GM21526 (cell line): ENCODE data around the gene ZNF530.

Experiments
- ATAC-seq: cut with Tn5 transposase; IDR thresholded peaks from one replicate; pipeline ENCODE4 v1.9.1; 2021; ENCODE audit warnings: moderate library complexity; ENCODE audit not compliant: unreplicated experiment, low FRiP score

The ZNF530 gene

DNA sequence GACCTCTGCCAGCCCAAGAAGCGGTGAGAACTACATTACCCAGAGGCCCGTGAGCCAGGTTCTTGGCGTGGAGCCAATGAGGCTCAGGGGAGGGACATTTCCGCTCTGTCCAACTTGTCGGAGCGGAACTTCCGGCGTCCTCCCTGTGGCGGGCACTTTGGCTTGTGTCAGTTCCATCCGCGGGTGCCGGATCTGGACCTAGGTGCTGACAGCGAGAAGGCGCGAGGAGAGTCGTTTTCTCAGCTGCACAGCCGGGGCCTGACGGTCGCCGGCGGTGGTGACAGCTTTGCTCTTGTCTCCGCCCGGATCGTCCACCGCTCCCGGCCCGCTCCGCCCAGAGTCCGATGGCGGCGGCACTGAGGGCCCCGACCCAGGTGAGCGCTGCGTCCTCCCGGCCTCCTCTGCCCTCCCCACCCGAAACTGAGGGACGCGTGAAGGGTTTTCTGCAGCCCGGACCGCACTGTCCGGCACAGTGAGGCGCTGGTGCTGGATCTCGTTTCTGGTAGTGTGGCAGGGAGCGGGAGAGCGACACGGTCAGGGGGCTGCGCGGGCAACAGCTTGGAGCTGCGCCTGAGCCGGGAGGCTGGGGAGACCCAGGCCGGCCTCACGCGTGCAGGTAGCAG, at the start of gene ZNF530:
Gene ZNF530 (plus strand): TSS at position 125 of the 623 bp plus-strand sequence. CDS start 4,461 bp downstream, outside the sequence.
- peak; percentile 84 for ATAC-seq

DNA sequence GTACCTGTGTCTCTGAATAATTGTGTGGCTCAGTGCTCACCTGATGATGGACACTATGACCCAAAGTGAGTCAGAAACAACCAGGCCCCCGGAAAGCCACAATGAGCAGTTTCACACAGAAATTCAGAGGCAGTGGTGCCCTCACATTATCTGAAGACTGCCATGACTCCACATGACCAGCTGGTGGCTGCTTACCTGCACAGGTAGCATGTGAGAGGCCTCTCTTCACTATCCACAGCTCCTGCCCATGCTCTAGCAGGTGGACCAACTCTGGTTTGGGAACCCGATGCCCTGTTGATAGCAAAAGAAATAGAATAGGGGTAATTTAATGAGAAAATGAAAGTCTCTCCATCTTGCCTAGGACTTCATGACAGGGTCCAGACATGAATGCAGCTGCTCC, 47.3 kb upstream of the ZNF530 start:
- ATAC-seq, result no peak

DNA sequence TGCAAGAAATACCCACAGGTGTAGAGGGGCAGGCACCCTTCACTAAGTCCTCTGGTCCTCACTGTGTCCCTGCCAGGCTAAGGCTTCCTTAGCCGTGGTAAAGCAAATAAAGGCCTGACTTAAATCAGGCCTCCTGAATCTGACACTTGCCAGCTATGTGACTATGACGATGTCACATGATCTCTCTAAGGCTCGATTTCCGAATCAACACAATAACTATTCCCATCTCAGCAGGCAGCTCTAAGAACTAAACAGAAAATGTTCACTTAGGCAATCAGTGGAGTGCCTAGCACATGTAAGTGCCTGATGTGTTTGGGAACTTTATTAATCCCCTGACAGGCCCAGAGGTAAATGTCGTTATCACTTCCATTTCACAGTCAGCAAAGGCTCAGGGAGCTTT, 42.0 kb upstream of the ZNF530 start:
- ATAC-seq, result no peak

DNA sequence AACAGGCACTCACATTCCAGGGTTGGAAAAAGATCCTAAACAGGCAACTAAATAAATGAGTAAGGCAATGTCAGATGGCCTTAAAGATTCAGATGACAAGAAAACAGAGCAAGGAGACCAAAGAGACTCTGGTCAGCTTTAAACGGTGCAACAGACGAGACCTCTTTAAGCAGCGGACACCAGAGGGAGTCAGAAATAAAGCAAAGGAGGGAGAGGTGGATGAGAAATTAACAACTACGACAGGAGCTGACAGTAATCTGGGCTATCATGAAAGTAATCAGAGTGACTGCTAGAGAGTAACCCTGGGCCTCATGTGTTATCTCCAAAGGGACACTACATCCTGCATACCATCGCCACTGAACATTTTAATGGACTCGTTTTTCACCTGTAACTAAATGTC, 41.2 kb upstream of the ZNF530 start:
- ATAC-seq, result no peak

DNA sequence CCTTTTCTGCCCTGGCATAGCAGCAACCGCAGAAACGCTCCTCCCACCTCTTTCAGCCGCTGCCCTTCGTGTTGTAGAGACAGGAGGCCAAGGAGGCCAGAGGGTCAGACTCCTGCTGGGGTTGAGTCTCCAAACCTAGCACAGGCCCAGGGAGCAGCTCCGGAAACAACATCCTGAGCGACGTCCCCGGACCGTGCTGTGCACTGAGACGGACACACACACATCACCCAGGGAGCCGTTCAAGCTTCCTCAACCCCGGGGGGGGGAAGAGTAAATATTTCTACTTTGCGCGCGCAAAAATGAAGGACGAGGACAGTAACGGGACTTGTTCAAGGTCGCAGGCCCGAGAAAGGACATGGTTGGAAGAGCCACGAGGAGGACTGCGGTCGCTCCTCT, 40.7 kb upstream of the ZNF530 start:
- no peak for ATAC-seq

DNA sequence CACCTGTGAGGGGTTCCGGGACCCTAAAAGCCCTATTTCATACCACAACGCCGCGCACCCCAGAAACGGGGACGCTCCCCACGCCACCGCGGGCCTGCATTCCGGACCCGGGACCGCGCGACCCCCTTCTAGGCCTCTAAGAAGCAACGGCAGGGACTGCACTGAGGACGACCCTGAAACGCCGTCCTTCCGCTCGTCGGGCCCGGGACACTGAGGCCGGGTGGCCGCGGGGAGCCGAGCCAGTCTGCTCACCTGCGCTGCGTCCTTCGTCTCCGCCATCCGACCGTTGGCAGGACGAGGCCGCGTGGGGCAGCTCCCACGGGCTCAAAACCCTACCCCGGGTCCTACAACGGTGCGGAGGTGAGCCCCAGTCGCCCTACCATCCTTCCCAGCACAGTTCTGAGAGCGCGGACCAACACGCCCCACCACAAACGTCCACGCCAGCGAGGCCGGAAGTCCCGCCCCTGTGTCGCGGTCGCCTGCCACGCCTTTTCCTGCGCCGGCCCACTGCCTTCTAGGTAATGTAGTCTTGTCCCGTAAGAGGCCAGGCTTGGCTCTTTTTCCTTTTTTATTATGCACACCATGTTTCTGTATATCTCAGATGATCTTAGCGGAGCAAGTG, 40.2 kb upstream of the ZNF530 start, which contains the start of gene ZNF550:
Gene ZNF550 (minus strand): TSS at position 460 of the 622 bp plus-strand sequence. CDS start 181 bp downstream, at position 279.
- ATAC-seq, result peak; percentile 94

DNA sequence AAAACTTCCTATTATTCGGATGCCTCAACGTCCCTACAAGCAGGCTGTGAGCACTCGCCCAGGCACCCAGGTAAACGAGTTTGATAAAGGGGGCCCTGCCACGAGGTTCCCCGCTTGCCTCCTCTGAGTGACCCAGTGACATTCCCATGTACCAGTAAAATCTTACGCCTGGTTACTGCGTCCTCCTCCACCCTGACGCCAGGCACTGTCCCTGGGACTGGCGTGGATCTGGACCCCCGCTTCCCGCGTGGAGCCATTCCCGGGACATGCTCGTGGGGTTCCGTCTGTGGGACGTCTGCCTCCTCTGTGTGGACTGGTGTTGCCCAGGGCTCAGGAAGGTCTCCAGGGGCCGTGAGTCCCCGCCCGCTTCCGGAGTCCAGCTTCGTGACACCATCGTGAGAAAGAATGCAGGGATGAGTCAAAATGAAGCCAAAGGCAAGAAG, 39.6 kb upstream of the ZNF530 start:
- ATAC-seq, result peak; percentile 22

DNA sequence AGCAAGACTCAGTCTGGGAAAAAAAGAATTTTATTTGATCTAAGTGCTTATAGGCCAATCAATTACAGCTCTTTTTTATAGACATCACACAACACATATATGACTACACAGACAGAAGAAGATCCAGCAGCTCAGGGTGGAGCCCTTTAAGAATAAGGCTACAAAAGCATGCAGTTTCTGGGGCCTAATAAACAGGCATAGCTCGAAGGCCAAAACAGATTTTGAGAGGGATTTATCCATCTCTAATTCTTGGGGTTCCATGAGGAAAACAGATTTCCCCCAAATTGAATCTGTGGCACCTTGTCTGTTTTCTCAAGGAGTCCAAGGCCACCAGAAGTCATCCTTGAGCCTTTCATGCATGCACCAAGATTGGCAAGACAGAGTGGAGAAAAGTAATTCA, 36.1 kb upstream of the ZNF530 start:
- no peak for ATAC-seq

DNA sequence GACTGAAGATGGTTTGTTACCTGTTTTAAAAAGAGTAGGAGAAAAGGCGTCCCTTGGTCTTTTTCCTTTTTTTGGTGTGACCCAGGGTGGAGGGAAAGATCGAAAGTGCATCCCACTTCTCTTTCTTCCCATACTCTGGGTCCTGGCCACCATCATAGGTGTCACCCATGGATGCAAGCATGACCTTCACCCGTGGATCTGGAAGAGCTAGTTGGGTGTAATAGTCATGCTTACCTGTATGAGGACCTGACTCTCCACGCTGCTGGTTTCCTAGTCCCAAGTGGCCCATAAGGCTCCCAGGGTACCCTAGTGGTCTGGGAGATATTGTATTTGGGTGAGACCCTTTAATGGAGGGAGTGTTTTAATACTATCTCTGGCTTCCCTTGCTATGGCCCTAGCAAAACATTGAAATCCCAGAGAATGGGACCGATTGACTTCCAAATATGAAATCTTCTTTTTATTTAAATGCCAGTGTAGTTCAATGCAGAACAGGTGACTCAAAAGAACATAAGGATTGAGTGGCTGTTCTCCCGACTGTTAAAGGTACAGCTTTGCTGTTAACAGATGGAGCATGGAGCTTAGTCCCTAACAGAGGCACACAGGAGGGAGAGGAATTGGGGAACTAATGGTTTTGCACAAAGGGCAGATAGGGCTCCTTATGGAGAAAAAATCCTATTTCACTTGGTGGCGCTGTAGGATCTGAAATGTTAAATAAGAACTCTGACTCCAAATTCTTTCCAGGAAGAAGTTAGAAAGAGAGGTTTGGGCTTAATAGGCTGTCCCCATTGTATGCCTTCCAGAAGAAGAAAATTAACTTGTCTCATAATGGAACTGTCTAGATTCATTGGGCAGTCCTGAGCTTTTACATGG, 33.1 kb upstream of the ZNF530 start:
- no peak for ATAC-seq

DNA sequence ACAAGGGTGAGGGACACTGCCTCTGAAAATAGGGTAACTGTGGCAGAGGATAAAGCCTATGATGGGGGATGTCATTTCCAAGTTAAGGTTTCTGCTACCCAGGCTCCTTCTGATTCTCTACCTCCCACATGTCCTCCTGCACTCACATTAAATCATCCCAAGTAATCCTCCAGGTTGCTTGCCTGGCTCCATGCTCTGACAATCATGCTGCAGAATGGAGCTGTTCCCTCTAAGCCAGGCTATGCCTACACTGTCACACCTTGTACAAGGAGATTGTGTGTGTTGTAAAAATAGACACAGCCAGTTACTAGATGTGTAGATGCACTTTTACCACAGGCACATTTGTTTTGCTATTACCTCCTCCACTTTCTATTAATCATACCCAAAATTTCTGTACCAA, 29.0 kb upstream of the ZNF530 start:
- no peak for ATAC-seq

DNA sequence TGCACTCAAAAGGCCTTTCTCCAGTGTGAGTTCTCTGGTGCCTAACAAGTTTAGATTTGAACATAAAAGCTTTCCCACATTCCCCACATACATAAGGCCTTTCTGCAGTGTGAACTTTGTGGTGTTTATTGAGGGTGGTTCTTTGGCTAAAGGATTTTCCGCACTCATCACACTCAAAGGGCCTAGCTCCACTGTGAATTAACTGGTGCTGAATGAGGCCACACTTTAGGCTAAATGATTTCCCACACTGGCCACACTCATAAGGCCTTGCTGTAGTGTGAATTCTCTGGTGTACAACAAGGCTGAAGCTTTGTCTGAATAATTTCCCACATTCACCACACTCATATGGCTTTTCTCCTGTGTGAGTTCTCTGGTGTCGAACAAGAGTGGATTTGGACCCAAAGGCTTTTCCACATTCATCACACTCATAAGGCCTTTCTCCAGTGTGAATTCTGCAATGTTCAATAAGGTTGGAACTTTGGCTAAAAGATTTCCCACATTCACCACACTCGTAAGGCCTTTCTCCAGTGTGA, 27.2 kb upstream of the ZNF530 start:
- ATAC-seq, result no peak

DNA sequence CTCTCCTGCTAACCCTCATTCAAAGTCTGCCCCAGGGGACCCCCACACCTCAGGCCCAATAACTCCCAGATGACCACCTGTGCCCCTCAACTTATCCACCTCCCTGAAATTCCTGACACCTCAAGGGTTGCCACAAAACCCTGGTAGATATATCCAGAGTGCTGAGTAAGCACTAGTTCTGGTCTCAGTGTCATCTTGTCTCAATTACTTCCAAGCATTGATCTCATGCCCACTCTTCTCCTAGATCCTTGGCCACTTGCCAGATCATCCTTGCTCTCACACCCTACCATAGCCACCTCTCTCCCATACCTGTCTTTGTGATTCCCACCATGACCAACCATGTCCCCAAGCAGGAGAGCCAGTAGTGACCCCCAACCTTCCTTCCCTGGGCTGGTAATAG, 23.0 kb upstream of the ZNF530 start:
- no peak for ATAC-seq

DNA sequence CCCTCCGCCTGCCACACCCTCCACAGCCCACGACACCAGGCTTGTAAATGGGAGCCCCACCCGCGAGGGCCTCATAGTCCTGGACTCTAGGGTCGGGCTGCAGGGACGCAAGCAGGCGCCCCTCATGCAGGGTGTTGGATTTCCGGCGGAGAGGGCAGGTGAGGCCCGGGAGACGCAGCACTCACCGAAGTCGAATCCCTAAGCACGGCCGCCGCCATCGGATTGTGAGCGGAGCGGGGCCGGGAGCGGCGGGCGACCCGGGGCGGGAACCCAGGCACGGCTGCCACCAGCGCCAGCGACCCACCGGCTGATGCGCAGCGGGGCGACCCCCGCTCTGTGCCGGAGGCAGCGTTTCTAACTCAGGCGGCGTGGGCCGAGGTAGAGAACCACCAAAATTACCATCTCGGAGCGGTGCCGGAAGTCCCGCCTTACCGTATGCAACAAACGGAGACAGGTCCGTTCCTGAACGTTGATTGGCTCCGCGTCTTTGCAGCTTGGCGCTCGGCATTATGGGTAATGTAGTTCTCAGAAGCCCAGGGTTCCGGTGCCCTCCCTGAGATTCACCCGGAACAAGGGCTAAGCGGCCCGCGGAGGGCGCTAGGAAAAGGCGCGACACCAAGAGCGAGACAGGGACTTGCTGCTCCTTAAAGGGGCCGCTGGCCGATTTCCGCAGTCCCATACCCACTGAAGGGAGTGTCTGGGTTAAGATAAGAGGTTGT, 21.0 kb upstream of the ZNF530 start, which contains the start of gene ZNF416:
Gene ZNF416 (minus strand): TSS at position 425 of the 719 bp plus-strand sequence. CDS start 207 bp downstream, at position 218.
- ATAC-seq, result peak; percentile 88

DNA sequence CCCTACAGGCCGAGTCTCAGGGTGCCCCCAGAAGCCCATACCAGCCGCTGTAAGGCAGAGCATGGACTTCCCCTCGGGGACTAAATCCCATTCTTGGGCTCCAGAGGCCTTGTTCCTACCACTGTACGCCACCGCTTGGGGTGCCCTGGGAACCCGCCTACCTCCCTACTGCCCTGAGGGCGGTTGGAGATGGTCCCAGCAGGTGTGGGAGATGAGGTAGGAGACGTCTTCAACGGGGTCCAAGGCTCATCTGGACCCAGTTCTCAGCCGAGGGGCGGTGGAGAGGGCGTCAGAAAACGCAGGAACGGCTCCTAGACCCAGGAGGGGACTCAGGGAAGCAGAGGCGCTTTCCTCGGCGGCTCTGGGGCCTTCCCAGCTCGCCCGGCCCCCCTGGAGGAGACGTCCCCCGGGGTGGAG, 16.6 kb upstream of the ZNF530 start:
- ATAC-seq, result no peak

DNA sequence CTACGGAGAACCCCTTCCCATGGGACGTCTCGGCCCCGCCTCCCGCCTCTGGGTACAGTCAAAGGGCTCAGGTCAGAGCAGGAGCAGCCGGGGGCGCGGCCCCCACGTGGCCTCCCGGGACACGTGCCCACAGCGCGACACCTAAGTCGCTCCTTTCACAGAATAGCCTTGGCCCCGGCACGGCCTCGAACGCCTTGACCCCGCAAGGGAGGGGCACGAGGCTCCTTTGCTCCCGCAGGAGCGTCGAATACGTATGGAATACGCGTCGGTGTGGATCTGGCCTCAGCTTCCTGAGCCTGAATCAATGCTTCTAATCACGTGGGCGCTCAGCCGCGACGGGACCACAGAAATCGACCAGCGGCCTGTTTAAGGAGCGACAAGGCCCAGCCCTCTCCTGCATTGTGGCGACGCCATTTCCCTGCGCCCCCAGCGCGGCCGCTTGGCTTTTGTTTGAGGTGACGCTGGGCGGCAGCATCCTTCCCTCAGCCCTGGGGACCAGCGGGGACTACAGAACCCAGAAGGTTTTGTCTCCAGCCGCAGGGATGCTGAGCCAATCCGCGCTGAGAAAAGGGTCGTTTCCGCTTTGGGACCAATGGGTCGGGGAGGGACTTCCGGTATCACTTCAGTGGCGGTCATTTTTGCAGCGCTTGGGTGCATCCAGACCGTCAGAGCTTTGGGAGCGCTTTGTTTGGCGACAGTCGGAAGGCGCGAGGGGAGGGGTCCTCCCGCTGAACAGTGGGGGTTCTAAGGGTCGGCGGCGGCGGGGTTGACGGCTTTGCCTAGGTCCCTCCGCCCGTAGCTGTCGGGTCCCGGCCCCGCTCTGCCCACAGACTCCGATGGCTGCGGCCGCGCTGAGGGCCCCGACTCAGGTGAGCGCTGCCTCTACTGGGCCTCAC, 15.9 kb upstream of the ZNF530 start, which contains the start of gene ZIK1:
Gene ZIK1 (plus strand): TSS at position 625 of the 896 bp plus-strand sequence. CDS start 212 bp downstream, at position 837.
- ATAC-seq, result peak; percentile 45

DNA sequence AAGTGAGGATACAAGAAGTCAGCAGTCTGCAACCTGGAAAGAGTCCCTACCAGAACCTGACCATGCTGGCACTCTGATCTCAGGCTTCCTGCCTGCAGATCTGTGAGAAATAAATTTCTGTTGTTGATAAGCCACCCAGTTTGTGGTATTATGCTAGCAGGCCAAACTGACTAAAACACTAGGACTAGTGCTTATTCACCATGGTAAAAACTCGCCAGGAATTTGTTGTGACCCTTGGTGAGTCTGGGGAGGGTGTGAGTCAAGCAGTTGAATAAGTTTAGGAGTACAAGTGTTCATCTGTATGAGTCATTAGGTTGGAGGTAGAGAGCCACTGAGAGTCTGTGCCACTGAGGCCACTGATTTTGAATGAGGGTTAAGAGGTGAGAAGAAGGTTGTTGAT, 12.2 kb upstream of the ZNF530 start:
- ATAC-seq, result no peak

DNA sequence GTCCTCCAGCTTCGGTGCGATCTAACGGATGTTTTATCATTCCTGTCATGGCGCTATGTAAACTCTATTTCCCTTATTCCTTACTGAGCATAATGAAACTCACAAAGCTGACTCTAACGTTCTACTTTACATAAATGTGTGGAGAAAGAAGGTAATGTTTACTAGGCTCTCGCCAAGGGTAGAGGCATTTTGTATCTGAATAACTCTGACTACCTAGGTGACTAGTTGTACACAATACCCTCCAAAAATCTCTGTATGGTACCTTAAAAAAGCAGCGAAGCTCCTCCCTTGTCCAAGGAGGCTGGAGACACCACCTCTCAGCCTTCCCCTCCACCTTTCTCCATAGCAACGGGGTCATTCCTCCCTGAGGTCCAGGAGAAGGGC, 316 bp upstream of the ZNF530 start:
- peak; percentile 11 for ATAC-seq

DNA sequence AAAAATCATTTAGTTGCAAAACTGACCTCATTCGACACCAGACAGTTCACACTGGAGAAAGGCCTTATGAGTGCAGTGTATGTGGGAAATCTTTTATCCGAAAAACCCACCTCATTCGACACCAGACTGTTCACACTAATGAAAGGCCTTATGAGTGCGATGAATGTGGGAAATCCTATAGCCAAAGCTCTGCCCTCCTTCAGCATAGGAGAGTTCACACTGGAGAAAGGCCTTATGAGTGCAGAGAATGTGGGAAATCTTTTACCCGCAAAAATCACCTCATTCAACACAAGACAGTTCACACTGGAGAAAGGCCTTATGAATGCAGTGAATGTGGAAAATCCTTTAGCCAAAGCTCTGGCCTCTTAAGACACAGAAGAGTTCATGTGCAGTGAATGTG, 7.2 kb downstream of the ZNF530 start:
- no peak for ATAC-seq

DNA sequence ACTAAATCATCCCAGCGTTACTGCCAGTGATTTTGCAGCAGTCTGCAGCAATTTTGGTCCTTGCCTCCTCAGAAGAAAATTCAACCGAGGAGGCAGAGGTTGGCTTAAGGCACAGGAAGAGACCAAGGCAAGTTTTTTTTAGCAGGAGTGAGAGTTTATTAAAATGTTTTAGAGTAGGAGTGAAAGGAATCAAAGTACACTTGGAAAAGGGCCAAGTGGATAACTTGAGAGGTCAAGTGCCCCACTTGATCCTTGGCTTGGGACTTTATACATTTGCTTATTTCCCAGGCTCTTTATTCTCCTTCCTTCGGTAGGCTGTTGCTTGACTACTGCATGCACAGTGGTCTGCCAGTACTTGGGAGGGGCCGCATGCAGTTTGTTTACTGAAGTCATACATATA, 11.4 kb downstream of the ZNF530 start:
- ATAC-seq, result no peak
